ENCODE measurements around the gene TRIM9.
A peak's percentile ranks its signal among the peaks of the same experiment; 100 is the strongest.

The TRIM9 gene

GRCh38 chr14:51092965-51093364 is 1.9 kb downstream of the TRIM9 start:
- DNase-seq, result no peak

GRCh38 chr14:51089278-51089677 is 5.6 kb downstream of the TRIM9 start:
- no peak for DNase-seq

- peak; percentile 41 for DNase-seq
These were observed 7.9 kb downstream of the TRIM9 start for GRCh38 chr14:51087031-51087441.

- no peak for DNase-seq
These were observed 8.9 kb downstream of the TRIM9 start for GRCh38 chr14:51086044-51086443.

GRCh38 chr14:51084962-51085361 is 9.9 kb downstream of the TRIM9 start:
- no peak for DNase-seq

- no peak for DNase-seq
These were observed 10.4 kb downstream of the TRIM9 start for GRCh38 chr14:51084507-51084906.

- no peak for DNase-seq
These were observed 12.6 kb downstream of the TRIM9 start for GRCh38 chr14:51082349-51082748.

- no peak for DNase-seq
These were observed 13.2 kb downstream of the TRIM9 start for GRCh38 chr14:51081712-51082111.

- DNase-seq, result no peak
These were observed 13.7 kb downstream of the TRIM9 start for GRCh38 chr14:51081209-51081608.

GRCh38 chr14:51080645-51081044 is 14.3 kb downstream of the TRIM9 start:
- no peak for DNase-seq

GRCh38 chr14:51079489-51079888 is 15.4 kb downstream of the TRIM9 start:
- no peak for DNase-seq

GRCh38 chr14:51079085-51079484 is 15.8 kb downstream of the TRIM9 start:
- DNase-seq, result no peak

- DNase-seq, result no peak
These were observed 20.1 kb downstream of the TRIM9 start for GRCh38 chr14:51074701-51075385.

- no peak for DNase-seq
These were observed 21.2 kb downstream of the TRIM9 start for GRCh38 chr14:51073731-51074130.

- DNase-seq, result no peak
These were observed 21.9 kb downstream of the TRIM9 start for GRCh38 chr14:51072976-51073375.

GRCh38 chr14:51071857-51072256 is 23.0 kb downstream of the TRIM9 start:
- no peak for DNase-seq

- DNase-seq, result no peak
These were observed 24.2 kb downstream of the TRIM9 start for GRCh38 chr14:51070726-51071125.

GRCh38 chr14:51069055-51069454 is 25.9 kb downstream of the TRIM9 start:
- DNase-seq, result no peak

GRCh38 chr14:51068268-51068667 is 26.6 kb downstream of the TRIM9 start:
- no peak for DNase-seq

- no peak for DNase-seq
These were observed 27.6 kb downstream of the TRIM9 start for GRCh38 chr14:51067295-51067694.

GRCh38 chr14:51066576-51066975 is 28.3 kb downstream of the TRIM9 start:
- no peak for DNase-seq

- no peak for DNase-seq
These were observed 35.9 kb downstream of the TRIM9 start for GRCh38 chr14:51059032-51059431.

GRCh38 chr14:51058382-51058781 is 36.5 kb downstream of the TRIM9 start:
- no peak for DNase-seq

GRCh38 chr14:51056421-51056820 is 38.5 kb downstream of the TRIM9 start:
- no peak for DNase-seq

- no peak for DNase-seq
These were observed 41.7 kb downstream of the TRIM9 start for GRCh38 chr14:51053157-51053556.
